22Rv1 (cell line): Measurements from ENCODE around the gene MRPS25.

Experiments used
- CTCF ChIP-seq: fragments of 450-650 bp; IDR thresholded peaks from 2 replicates; pipeline ENCODE4 v1.5.1; 2017; ENCODE audit warnings: mild to moderate bottlenecking
- ZFX ChIP-seq: fragments of 450-650 bp; IDR thresholded peaks from 2 replicates; pipeline ENCODE4 v1.6.1; 2017; ENCODE audit warnings: antibody characterized with exemption, borderline replicate concordance

- TF ChIP-seq CTCF (no peak), ZFX (no peak)
These were observed at the start of gene MRPS25 for GRCh38 chr3:15064835-15065549.
